ENCODE data around the gene WNK2. TPM values are rescaled to one million over a fixed set of nuclear protein-coding genes. Genes with fewer than 3 reads are reported as not detected.

WNK2 gene
- total and polyA plus RNA-seq, 2 donors = 4.8 to 9.3 TPM

- DNase-seq (ENCODE audit: extremely low spot score) = no peak
- Histone ChIP-seq H3K36me3 (ENCODE audit: insufficient read depth) (no peaks in the 10 kb centered on the region), H3K4me1 (ENCODE audit: insufficient read depth) (no peaks in the 10 kb centered on the region), H3K4me3 (ENCODE audit: low read depth, low read length) (no peak overlapping the region), H3K27ac (ENCODE audit: low read depth) (no peak overlapping the region)
- WGBS = 77% methylated on average over 12 of the region's 12 CpGs
Measured at GRCh38 chr9:93205896-93206575, 22.1 kb downstream of the WNK2 start.

GRCh38 chr9:93206576-93207155, 22.7 kb downstream of the WNK2 start:
- no peaks in the 10 kb centered on the region for H3K36me3 ChIP-seq (ENCODE audit: insufficient read depth)
- no peak for DNase-seq (ENCODE audit: extremely low spot score)
- no peak overlapping the region for H3K4me3 ChIP-seq (ENCODE audit: low read depth, low read length)
- WGBS = 73% methylated on average over 7 of the region's 7 CpGs
- H3K4me1 ChIP-seq (ENCODE audit: insufficient read depth) = no peaks in the 10 kb centered on the region
- H3K27ac ChIP-seq (ENCODE audit: low read depth) = no peak overlapping the region

DNA sequence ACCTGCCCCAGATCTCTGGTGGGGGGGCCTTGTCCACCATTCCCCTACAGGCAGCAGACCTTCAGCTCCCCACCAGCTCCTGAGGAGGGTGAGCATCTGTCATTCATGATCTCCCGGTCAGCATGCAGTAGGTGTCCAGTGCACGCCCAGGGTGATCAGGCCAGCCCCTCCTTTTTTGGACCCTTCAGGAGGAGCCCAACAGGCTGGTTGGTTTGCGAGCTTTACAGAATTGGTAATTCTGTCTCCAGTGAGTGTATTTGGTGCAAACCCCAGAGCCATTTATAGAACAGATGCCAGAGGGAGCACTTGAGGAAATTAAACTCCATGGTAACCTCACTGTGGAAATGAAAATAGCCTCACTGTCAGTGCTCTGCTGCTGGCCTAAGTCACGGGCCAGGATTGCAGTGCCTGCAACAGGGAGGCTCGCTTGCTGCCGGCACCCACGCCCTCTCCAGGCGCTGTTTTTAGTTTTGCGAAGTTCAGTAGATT, 23.4 kb downstream of the WNK2 start:
- Histone ChIP-seq H3K27ac (ENCODE audit: low read depth) (no peak overlapping the region), H3K4me3 (ENCODE audit: low read depth, low read length) (no peak overlapping the region), H3K36me3 (ENCODE audit: insufficient read depth) (no peaks in the 10 kb centered on the region), H3K4me1 (ENCODE audit: insufficient read depth) (no peaks in the 10 kb centered on the region)
- peak; percentile 59 for DNase-seq (ENCODE audit: extremely low spot score)
- WGBS = 19% methylated on average over 9 of the region's 9 CpGs

- Histone ChIP-seq H3K36me3 (ENCODE audit: insufficient read depth) (no peaks in the 10 kb centered on the region), H3K4me1 (ENCODE audit: insufficient read depth) (no peaks in the 10 kb centered on the region), H3K4me3 (ENCODE audit: low read depth, low read length) (no peak overlapping the region), H3K27ac (ENCODE audit: low read depth) (no peak overlapping the region)
- no peak for DNase-seq (ENCODE audit: extremely low spot score)
- WGBS = 53% methylated on average over 25 of the region's 25 CpGs
Measured at GRCh38 chr9:93207860-93208734, 24.2 kb downstream of the WNK2 start.

- WGBS = 97% methylated on average over 9 of the region's 9 CpGs
- Histone ChIP-seq H3K4me1 (ENCODE audit: insufficient read depth) (no peaks in the 10 kb centered on the region), H3K36me3 (ENCODE audit: insufficient read depth) (no peaks in the 10 kb centered on the region), H3K4me3 (ENCODE audit: low read depth, low read length) (no peak overlapping the region), H3K27ac (ENCODE audit: low read depth) (no peak overlapping the region)
- DNase-seq (ENCODE audit: extremely low spot score) = no peak
Measured at GRCh38 chr9:93209097-93209496, 25.2 kb downstream of the WNK2 start.

GRCh38 chr9:93209576-93210323, 25.8 kb downstream of the WNK2 start:
- no peak overlapping the region for H3K27ac ChIP-seq (ENCODE audit: low read depth)
- DNase-seq (ENCODE audit: extremely low spot score) = no peak
- 85% methylated on average over 12 of the region's 12 CpGs for WGBS
- H3K4me3 ChIP-seq (ENCODE audit: low read depth, low read length) = no peak overlapping the region
- H3K36me3 ChIP-seq (ENCODE audit: insufficient read depth) = no peaks in the 10 kb centered on the region
- H3K4me1 ChIP-seq (ENCODE audit: insufficient read depth) = no peaks in the 10 kb centered on the region

GRCh38 chr9:93210324-93210973, 26.5 kb downstream of the WNK2 start:
- WGBS = 97% methylated on average over 15 of the region's 15 CpGs
- H3K4me1 ChIP-seq (ENCODE audit: insufficient read depth) = no peaks in the 10 kb centered on the region
- DNase-seq (ENCODE audit: extremely low spot score) = no peak
- no peak overlapping the region for H3K4me3 ChIP-seq (ENCODE audit: low read depth, low read length)
- H3K27ac ChIP-seq (ENCODE audit: low read depth) = no peak overlapping the region
- no peaks in the 10 kb centered on the region for H3K36me3 ChIP-seq (ENCODE audit: insufficient read depth)

GRCh38 chr9:93210974-93211653, 27.2 kb downstream of the WNK2 start:
- Histone ChIP-seq H3K36me3 (ENCODE audit: insufficient read depth) (no peaks in the 10 kb centered on the region), H3K27ac (ENCODE audit: low read depth) (no peak overlapping the region), H3K4me1 (ENCODE audit: insufficient read depth) (no peaks in the 10 kb centered on the region), H3K4me3 (ENCODE audit: low read depth, low read length) (no peak overlapping the region)
- DNase-seq (ENCODE audit: extremely low spot score) = no peak

DNA sequence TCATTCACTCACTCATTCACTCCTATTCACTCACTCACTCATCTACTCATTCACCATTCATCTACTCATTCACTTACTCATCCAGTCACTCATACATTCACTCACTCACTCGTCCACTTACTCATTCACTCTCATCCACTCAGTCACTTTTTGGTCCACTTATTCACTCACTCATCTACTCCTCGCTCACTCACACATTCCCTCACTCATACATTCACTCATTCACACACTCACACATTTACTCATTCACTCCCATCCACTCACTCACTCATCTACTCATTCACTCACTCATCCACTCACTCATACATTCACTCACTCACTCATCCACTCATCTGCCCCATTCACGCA, 27.7 kb downstream of the WNK2 start:
- no peak overlapping the region for H3K27ac ChIP-seq (ENCODE audit: low read depth)
- H3K36me3 ChIP-seq (ENCODE audit: insufficient read depth) = no peaks in the 10 kb centered on the region
- H3K4me3 ChIP-seq (ENCODE audit: low read depth, low read length) = no peak overlapping the region
- no peak for DNase-seq (ENCODE audit: extremely low spot score)
- 92% methylated on average over 3 of the region's 3 CpGs for WGBS
- H3K4me1 ChIP-seq (ENCODE audit: insufficient read depth) = no peaks in the 10 kb centered on the region

GRCh38 chr9:93212409-93212808, 28.5 kb downstream of the WNK2 start:
- no peak overlapping the region for H3K27ac ChIP-seq (ENCODE audit: low read depth)
- WGBS = 81% methylated on average over 5 of the region's 5 CpGs
- H3K4me1 ChIP-seq (ENCODE audit: insufficient read depth) = no peaks in the 10 kb centered on the region
- no peaks in the 10 kb centered on the region for H3K36me3 ChIP-seq (ENCODE audit: insufficient read depth)
- no peak overlapping the region for H3K4me3 ChIP-seq (ENCODE audit: low read depth, low read length)
- DNase-seq (ENCODE audit: extremely low spot score) = no peak

DNA sequence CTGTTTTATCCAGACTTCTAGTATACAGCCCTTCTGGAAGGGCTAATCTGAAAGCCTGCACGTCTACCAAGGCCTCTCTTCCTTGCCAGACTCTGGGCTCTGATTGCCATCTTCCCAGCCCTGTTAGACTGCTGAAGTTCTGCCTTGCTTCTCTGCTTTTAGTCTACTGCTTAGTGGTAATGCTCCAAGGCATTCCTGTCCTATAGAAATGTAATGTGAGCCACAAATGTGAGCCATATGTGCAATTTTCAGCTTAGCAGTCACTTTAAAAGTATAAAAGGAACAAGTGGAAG, 32.1 kb downstream of the WNK2 start:
- DNase-seq (ENCODE audit: extremely low spot score) = no peak
- Histone ChIP-seq H3K27ac (ENCODE audit: low read depth) (no peak overlapping the region), H3K36me3 (ENCODE audit: insufficient read depth) (no peaks in the 10 kb centered on the region), H3K4me3 (ENCODE audit: low read depth, low read length) (no peak overlapping the region), H3K4me1 (ENCODE audit: insufficient read depth) (no peaks in the 10 kb centered on the region)
- 68% methylated on average over 1 of the region's 1 CpG for WGBS

DNA sequence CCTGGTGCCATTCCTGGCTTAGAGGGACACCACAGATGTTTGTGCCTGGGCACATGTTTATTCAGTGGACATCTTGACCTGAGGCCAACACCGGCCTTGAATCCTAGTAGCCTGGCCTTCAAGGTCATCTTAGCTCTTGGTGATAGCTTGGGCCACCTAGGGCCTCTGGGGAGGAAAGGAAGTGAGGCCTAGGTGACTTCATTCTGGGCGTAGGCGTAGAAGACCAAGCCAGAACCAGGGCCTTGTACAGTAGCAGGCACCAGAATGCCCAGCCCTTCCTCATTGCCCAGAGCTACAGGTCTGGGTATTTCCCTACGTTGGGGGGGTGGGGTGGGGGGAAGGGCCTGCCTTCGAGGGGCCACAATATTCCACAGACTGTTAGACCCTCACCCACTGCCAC, 33.8 kb downstream of the WNK2 start:
- DNase-seq (ENCODE audit: extremely low spot score) = no peak

GRCh38 chr9:93218161-93218560, 34.2 kb downstream of the WNK2 start:
- 80% methylated on average over 6 of the region's 6 CpGs for WGBS
- no peak for DNase-seq (ENCODE audit: extremely low spot score)

More for the DNA sequence above, 33.8 kb downstream of the WNK2 start:
- Histone ChIP-seq H3K4me1 (ENCODE audit: insufficient read depth) (no peaks in the 10 kb centered on the region), H3K36me3 (ENCODE audit: insufficient read depth) (no peaks in the 10 kb centered on the region), H3K4me3 (ENCODE audit: low read depth, low read length) (no peak overlapping the region), H3K27ac (ENCODE audit: low read depth) (no peak overlapping the region)
- 88% methylated on average over 5 of the region's 5 CpGs for WGBS

More at GRCh38 chr9:93218161-93218560, 34.2 kb downstream of the WNK2 start:
- Histone ChIP-seq H3K4me1 (ENCODE audit: insufficient read depth) (no peaks in the 10 kb centered on the region), H3K27ac (ENCODE audit: low read depth) (no peak overlapping the region), H3K36me3 (ENCODE audit: insufficient read depth) (no peaks in the 10 kb centered on the region), H3K4me3 (ENCODE audit: low read depth, low read length) (no peak overlapping the region)
